ENCODE measurements around the gene C1orf21.

C1orf21 gene

DNA sequence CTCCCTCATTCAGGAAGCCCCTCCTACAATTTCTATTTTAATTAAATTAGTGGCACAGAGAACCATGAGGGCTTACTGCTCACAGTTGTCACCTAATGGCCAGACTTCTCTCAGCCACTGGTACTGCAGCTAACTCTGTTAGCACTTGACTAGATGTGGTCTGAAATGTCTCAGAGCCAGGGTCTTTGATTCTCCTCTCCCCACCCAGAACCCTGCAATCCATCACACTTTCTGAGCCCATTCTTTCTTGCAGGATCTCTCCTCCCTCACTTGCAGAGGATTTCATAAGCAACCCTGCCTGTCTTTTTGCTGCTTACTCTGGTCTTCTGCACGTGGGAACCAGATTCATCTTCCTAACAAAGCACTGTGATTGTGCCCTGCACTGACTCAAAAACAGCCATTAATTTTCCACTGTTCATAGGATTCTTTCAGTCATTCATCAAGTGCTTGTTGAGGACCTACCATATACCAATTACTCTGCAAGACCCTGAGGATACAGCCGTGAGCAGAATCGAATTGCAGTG, 259.4 kb downstream of the C1orf21 start:
- H3K27me3 Mint-ChIP-seq, result peaks cover 25 to 91% of the 10 kb centered on the region in 2 donors

DNA sequence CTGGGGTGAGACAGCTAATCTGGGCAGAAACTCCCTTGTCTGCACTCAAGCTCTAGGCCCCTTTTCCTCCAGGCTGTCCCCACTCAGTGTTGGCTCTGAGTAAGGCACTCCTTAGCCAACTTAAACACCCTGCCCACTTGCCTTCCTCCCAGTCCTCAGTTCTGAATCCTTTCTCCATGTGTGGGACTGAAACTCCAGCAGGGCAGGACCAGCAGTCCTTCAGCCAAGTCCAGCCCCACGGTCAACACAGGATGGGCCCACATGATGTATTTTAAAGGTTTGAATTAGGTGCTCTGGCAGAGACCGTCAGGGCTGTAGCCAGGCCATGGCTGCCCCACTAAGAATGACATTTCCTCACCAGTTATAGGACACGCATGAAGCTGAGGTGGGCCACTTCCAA, 260.0 kb downstream of the C1orf21 start:
- H3K27me3 Mint-ChIP-seq, result peaks cover 25 to 91% of the 10 kb centered on the region in 2 donors
- no peak overlapping the region for H3K27ac Mint-ChIP-seq
- peaks cover 0 to 6% of the 10 kb centered on the region in 2 donors for H3K9me3 Mint-ChIP-seq
- no peak for DNase-seq
- no peak overlapping the region for H3K4me3 Mint-ChIP-seq
- no peaks in the 10 kb centered on the region for H3K36me3 Mint-ChIP-seq (ENCODE audit: insufficient read depth)
- no peak for ATAC-seq (replicated peaks)
- H3K4me1 Mint-ChIP-seq (ENCODE audit: low read depth in 2 of 2), result no peaks in the 10 kb centered on the region

More for the DNA sequence above, 259.4 kb downstream of the C1orf21 start:
- Mint-ChIP-seq H3K4me1 (ENCODE audit: low read depth in 2 of 2) (no peaks in the 10 kb centered on the region), H3K27ac (no peak overlapping the region), H3K36me3 (ENCODE audit: insufficient read depth) (no peaks in the 10 kb centered on the region), H3K9me3 (peaks cover 0 to under 1% of the 10 kb centered on the region in 2 donors), H3K4me3 (no peak overlapping the region)
- ATAC-seq (replicated peaks) (no peak), DNase-seq (no peak)

DNA sequence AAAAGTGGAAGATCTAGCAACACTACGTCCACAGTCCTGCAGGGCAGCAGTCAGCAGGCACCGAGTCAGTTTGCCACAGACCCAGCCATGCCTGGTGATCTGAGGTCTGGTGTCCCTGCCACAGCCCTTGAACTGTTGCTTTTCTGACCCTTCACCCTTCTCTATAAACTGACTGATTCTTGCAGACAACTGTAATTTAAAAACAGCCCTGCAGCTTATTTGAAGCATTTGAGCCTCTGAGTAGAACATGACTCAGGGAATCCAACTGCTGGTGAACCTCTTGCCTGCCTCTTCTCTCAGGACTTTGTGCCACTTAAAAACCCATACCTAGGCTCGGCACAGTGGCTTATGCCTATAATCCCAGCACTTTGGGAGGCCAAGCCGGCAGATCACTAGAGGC, 260.6 kb downstream of the C1orf21 start:
- no peak overlapping the region for H3K27ac Mint-ChIP-seq
- DNase-seq (no peak), ATAC-seq (replicated peaks) (no peak)
- no peak overlapping the region for H3K4me3 Mint-ChIP-seq
- H3K4me1 Mint-ChIP-seq (ENCODE audit: low read depth in 2 of 2), result no peaks in the 10 kb centered on the region
- peaks cover 0 to 7% of the 10 kb centered on the region in 2 donors for H3K9me3 Mint-ChIP-seq
- peaks cover 23 to 91% of the 10 kb centered on the region in 2 donors for H3K27me3 Mint-ChIP-seq
- H3K36me3 Mint-ChIP-seq (ENCODE audit: insufficient read depth), result no peaks in the 10 kb centered on the region

DNA sequence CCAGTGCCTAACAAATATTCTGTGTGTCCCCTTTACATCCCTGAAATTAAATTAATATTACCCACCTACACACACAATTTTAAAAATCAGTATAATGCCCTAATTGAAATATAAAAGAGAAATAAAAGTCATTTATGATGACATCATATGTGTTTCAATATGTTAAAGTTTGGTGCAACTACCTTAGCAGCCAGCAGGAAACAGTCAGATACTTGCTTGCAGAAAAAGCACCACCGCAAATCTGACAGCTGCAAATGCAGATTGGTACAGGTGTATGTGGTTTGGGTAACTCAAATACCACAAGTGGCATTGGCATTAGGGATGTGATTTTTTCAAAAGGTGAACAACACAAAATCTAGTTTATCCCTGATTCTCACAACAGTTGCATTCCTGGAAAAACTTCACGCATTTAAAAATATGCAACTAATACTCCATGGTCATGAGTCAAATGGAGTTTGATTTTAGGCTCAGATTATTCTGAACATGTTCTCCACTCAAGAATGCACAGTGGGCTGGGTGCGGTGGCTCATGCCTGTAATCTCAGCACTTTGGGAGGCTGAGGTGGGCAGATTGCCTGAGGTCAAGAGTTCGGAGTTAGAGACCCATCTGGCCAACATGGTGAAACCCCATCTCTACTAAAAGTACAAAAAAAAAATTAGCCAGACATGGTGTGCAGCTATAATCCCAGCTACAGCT, 261.5 kb downstream of the C1orf21 start:
- H3K9me3 Mint-ChIP-seq, result peaks cover 0 to 7% of the 10 kb centered on the region in 2 donors

DNA sequence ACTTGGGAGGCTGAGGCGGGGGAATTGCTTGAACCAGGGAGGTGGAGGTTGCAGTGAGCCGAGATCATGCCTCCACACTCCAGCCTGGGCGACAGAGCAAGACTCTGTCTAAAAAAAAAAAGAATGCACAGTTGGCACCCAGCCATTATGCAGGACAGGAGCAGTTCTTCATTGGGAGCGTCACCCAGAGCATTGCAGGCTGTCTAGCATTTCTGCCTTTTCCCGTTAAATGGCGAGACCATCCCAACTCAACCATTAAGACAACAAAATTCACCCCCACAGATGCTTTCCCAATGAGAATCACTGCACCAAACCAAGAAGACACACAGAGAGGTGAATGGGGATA, 262.0 kb downstream of the C1orf21 start:
- Mint-ChIP-seq H3K9me3 (peaks cover 0 to 7% of the 10 kb centered on the region in 2 donors), H3K4me3 (no peak overlapping the region), H3K27me3 (peaks cover 36 to 93% of the 10 kb centered on the region in 2 donors), H3K36me3 (ENCODE audit: insufficient read depth) (no peaks in the 10 kb centered on the region), H3K27ac (no peak overlapping the region), H3K4me1 (ENCODE audit: low read depth in 2 of 2) (no peaks in the 10 kb centered on the region)
- DNase-seq, result no peak
- ATAC-seq (replicated peaks), result no peak

More for the DNA sequence above, 261.5 kb downstream of the C1orf21 start:
- H3K4me3 Mint-ChIP-seq, result no peak overlapping the region
- no peak for DNase-seq
- no peak overlapping the region for H3K27ac Mint-ChIP-seq
- ATAC-seq (replicated peaks), result no peak
- no peaks in the 10 kb centered on the region for H3K36me3 Mint-ChIP-seq (ENCODE audit: insufficient read depth)
- peaks cover 31 to 91% of the 10 kb centered on the region in 2 donors for H3K27me3 Mint-ChIP-seq
- H3K4me1 Mint-ChIP-seq (ENCODE audit: low read depth in 2 of 2), result no peaks in the 10 kb centered on the region

DNA sequence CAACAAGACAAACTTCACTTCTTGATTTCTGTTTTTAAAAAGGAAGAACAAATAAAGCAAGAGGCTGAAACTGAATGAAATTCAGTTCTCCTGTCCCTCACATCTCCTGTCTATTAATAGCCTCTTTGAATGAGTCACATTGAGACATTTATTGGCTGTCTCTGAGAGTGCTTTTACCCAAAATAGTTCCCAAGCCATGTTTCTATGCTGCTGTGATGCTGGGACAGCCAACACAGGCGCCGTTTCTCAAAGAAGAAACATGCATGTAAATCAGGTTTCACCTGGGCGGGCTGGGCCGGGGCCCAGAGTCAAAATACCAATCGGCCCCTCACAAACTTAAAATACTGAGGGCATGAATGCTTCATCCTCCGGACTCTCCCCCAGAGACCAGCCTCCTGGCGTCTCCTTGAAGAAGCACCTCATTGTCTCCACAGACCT, 262.6 kb downstream of the C1orf21 start:
- Mint-ChIP-seq H3K27ac (no peak overlapping the region), H3K4me1 (ENCODE audit: low read depth in 2 of 2) (no peaks in the 10 kb centered on the region), H3K36me3 (ENCODE audit: insufficient read depth) (no peaks in the 10 kb centered on the region), H3K27me3 (peaks cover 34 to 88% of the 10 kb centered on the region in 2 donors), H3K9me3 (peaks cover 0 to 7% of the 10 kb centered on the region in 2 donors), H3K4me3 (no peak overlapping the region)
- DNase-seq (no peak), ATAC-seq (replicated peaks) (no peak)

DNA sequence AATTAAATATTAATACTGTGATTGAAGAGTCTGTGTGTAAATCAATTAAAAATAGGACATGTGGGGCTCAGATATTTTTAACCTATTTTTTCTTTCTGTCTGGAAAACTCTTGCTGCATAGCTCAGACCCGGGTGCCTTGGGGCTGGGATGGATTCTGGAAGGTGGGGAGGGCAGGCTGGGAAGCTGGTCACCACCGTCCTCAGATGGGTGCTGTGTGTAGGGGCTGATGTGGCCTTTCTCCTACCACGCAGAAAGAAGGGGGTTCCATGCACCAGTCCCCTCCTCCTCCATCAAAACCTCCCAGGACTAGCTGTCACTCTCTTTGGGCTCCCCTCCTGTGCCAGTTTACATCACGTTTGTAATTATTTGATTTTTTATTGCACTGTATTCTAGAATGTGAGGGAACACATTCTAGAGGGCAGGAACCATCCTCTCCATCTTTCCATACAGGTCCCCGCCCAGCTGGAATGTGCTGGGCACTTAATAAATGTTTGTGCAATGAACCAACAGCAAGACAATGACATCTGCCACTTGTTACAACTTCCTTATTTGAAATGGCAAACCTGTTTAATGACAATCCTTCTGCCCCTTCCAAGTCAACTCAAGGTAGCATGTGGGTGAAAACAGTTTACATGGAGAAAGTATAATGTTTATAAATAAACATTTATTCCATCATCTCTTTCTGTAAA, 263.5 kb downstream of the C1orf21 start:
- no peak for ATAC-seq (replicated peaks)
- Mint-ChIP-seq H3K4me3 (no peak overlapping the region), H3K27me3 (peaks cover 31 to 80% of the 10 kb centered on the region in 2 donors), H3K36me3 (ENCODE audit: insufficient read depth) (no peaks in the 10 kb centered on the region), H3K27ac (no peak overlapping the region), H3K9me3 (peaks cover 0 to 7% of the 10 kb centered on the region in 2 donors), H3K4me1 (ENCODE audit: low read depth in 2 of 2) (no peaks in the 10 kb centered on the region)
- no peak for DNase-seq

DNA sequence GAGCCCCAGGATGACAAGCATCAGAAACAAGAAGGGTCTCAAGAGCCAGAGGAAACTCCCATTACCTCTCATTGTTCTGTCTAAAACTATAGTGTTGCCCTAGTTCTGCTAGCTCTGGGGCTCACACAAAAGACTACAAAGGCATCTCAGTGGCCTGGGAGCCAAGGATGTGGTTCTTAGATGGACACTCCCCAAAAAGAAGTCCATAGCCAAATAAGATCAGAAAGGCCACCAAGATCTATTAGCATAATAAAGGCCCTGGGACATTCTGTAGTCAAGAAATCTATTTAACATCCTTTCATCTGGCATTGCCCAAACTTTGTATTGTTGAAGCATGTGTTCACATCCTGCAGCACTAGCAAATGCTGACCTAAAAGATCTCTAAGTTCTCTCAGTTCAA, 268.4 kb downstream of the C1orf21 start:
- H3K27ac Mint-ChIP-seq, result no peak overlapping the region
- H3K36me3 Mint-ChIP-seq (ENCODE audit: insufficient read depth), result no peaks in the 10 kb centered on the region
- no peak overlapping the region for H3K4me3 Mint-ChIP-seq
- H3K27me3 Mint-ChIP-seq, result peaks cover 24 to 37% of the 10 kb centered on the region in 2 donors
- ATAC-seq (replicated peaks) (no peak), DNase-seq (no peak)
- no peaks in the 10 kb centered on the region for H3K4me1 Mint-ChIP-seq (ENCODE audit: low read depth in 2 of 2)
- H3K9me3 Mint-ChIP-seq, result peaks cover 0 to 7% of the 10 kb centered on the region in 2 donors

DNA sequence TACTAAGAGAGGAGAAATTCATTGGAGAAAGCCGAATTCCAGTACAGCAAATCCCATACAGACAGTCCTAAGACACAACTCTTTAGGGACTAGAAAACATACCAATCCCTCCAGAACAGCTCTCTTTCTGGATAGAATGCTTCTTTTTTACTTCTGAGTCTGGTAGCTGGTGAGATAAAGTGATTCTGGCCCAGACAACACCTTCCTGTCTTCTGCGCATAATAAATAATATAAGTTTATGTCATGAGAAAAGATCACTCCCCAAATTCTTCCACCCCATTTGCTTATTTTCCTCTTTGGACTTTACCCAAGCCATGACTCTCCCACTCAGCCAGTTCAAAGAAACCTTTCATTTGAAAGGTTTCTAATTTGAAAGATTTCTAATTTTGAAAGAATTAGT, 269.4 kb downstream of the C1orf21 start:
- DNase-seq (no peak), ATAC-seq (replicated peaks) (no peak)
- no peak overlapping the region for H3K27ac Mint-ChIP-seq

DNA sequence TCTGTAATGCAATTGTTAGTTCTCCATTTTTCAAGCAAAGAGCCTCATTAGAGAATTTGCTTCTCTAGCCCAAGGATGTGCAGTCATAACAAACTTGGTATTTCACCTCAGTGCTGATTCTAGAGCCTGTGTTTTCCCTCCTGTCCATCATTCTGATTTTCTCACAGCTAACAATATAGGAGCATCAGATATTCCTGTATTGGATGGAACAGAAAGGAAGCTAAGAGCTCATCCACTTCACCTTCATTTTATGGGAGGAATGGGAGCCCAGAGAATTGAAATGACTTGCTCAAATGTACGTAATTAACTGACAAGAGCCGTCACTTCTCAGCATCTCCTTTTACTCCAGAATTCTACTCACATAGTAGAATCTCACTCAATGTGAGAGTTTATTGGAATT, 271.2 kb downstream of the C1orf21 start:
- Mint-ChIP-seq H3K36me3 (ENCODE audit: insufficient read depth) (no peaks in the 10 kb centered on the region), H3K4me3 (no peak overlapping the region), H3K27ac (no peak overlapping the region), H3K9me3 (no peaks in the 10 kb centered on the region), H3K27me3 (peaks cover 9 to 10% of the 10 kb centered on the region in 2 donors), H3K4me1 (ENCODE audit: low read depth in 2 of 2) (peaks cover 4 to 7% of the 10 kb centered on the region in 2 donors)
- ATAC-seq (replicated peaks) (no peak), DNase-seq (no peak)

More for the DNA sequence above, 269.4 kb downstream of the C1orf21 start:
- Mint-ChIP-seq H3K9me3 (peaks cover 0 to 7% of the 10 kb centered on the region in 2 donors), H3K27me3 (peaks cover 18 to 28% of the 10 kb centered on the region in 2 donors), H3K4me3 (no peak overlapping the region), H3K4me1 (ENCODE audit: low read depth in 2 of 2) (no peaks in the 10 kb centered on the region), H3K36me3 (ENCODE audit: insufficient read depth) (no peaks in the 10 kb centered on the region)

DNA sequence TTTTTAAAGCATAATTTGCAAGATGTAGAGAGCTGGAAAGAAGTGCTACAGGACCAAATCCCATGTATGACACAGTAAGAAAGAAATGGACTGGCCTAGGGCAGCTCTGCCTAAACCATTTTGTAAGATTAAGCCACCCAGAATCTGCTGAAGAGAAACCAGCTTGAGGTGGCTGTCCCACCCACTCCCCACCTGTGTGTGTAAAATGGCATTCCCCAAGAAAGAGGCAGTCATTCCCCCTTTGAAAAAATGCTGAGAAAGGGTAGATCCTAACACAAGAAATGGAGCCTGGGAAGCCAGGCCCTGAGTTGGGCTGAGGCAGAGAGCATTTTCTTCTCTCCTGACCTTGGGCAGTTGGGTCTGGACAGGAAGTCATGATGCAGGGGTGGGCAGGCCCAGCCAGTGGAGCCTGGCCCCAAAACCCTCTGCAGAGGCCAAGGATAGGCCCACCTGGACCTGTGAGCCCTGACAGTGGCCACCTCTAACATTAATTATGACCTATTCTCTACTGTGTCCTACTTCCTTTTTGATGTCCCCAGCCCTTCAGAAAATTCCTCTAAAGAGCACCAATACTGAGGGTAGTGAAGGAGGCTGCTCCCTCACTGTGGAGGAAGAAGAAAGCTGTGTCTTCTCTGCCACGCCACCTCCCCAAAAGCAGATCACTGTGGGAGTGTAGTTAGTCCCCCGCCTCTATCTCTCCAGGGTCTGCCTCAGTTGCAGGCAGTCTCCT, 273.8 kb downstream of the C1orf21 start:
- DNase-seq, result no peak
- Mint-ChIP-seq H3K4me3 (no peak overlapping the region), H3K9me3 (no peaks in the 10 kb centered on the region)

DNA sequence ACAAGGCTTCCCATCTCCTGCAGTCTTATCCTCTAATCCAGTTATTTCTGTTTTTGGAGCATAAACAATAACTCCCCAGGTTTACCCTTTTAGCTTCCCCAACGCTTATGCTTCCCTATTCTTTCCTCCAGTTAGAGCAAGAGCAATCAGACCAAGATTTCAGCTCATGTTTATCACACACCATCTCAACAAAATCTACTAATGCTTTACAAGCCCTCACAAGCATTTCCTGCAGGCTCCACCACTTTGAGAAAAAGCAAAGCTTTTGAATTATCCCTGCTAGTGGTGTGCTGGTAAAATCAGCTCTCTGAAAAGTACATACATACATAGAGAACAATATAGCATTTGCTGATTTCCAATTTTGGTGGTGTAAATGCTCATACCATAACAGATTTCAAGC, 275.0 kb downstream of the C1orf21 start:
- no peak for ATAC-seq (replicated peaks)
- Mint-ChIP-seq H3K4me1 (ENCODE audit: low read depth in 2 of 2) (peaks cover 9 to 10% of the 10 kb centered on the region in 2 donors), H3K4me3 (no peak overlapping the region), H3K27ac (no peak overlapping the region), H3K9me3 (no peaks in the 10 kb centered on the region), H3K36me3 (ENCODE audit: insufficient read depth) (no peaks in the 10 kb centered on the region), H3K27me3 (peaks cover 13 to 20% of the 10 kb centered on the region in 2 donors)
- no peak for DNase-seq

More for the DNA sequence above, 273.8 kb downstream of the C1orf21 start:
- no peaks in the 10 kb centered on the region for H3K36me3 Mint-ChIP-seq (ENCODE audit: insufficient read depth)
- H3K4me1 Mint-ChIP-seq (ENCODE audit: low read depth in 2 of 2), result peaks cover 9 to 10% of the 10 kb centered on the region in 2 donors
- H3K27ac Mint-ChIP-seq, result peak overlapping the region in 1 of 2 donors; percentile 53
- no peak for ATAC-seq (replicated peaks)
- peaks cover 13 to 20% of the 10 kb centered on the region in 2 donors for H3K27me3 Mint-ChIP-seq

DNA sequence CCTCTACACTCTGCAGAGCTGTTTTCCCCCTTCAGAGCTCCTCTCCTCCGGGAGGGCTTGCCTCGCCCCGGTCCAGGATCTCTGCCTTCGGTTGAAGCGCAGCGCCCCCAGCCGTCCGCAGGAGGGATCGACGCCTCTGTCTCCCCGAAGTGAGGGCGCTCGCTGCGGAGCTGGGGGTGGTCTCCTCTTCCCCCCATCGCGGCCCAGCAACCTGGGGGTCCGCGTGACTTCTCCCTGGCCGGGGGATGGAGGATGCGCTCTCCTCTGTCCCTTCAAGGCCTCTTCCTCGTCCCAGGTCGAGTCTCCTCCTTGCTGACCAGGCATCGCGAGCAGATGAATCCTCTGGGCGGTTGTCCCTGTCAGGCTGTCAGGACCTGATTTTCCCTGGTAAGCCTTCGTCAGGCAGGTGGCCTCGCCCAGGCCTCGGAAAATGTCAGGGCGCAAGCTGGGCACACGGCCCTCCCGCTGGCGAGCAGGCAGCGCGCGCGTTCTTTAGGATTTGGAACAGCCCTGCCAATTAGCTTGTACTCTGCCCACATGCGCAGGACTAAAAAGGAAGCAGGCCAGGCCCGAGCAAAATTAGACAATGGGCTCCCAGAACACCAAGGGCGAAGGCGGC, 277.3 kb downstream of the C1orf21 start:
- Mint-ChIP-seq H3K4me3 (peak overlapping the region; percentile 46 to 63), H3K27ac (no peak overlapping the region), H3K36me3 (ENCODE audit: insufficient read depth) (no peaks in the 10 kb centered on the region), H3K27me3 (peaks cover 18 to 20% of the 10 kb centered on the region in 2 donors), H3K9me3 (no peaks in the 10 kb centered on the region), H3K4me1 (ENCODE audit: low read depth in 2 of 2) (peaks cover 9 to 10% of the 10 kb centered on the region in 2 donors)
- ATAC-seq (replicated peaks) (peak; percentile 58), DNase-seq (peak; percentile 23 to 48 (median 41))

Data from effector memory CD8-positive, alpha-beta T cell (primary cell).